DMS153 treated with DMSO at 0.1 percent for 48 hours (cell line): ENCODE data around the gene KAT14.
"Not testable (repeated sequence)": the region's sequence is repeated elsewhere in the genome, so short reads cannot be mapped to it uniquely, and the experiment has no call there.

Experiments used
- DNase-seq: peaks from one replicate; lab custom pipeline; 2025; ENCODE audit not compliant: unreplicated experiment; lab: John Stamatoyannopoulos, UW

Gene KAT14, protein sequence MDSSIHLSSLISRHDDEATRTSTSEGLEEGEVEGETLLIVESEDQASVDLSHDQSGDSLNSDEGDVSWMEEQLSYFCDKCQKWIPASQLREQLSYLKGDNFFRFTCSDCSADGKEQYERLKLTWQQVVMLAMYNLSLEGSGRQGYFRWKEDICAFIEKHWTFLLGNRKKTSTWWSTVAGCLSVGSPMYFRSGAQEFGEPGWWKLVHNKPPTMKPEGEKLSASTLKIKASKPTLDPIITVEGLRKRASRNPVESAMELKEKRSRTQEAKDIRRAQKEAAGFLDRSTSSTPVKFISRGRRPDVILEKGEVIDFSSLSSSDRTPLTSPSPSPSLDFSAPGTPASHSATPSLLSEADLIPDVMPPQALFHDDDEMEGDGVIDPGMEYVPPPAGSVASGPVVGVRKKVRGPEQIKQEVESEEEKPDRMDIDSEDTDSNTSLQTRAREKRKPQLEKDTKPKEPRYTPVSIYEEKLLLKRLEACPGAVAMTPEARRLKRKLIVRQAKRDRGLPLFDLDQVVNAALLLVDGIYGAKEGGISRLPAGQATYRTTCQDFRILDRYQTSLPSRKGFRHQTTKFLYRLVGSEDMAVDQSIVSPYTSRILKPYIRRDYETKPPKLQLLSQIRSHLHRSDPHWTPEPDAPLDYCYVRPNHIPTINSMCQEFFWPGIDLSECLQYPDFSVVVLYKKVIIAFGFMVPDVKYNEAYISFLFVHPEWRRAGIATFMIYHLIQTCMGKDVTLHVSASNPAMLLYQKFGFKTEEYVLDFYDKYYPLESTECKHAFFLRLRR

DNA sequence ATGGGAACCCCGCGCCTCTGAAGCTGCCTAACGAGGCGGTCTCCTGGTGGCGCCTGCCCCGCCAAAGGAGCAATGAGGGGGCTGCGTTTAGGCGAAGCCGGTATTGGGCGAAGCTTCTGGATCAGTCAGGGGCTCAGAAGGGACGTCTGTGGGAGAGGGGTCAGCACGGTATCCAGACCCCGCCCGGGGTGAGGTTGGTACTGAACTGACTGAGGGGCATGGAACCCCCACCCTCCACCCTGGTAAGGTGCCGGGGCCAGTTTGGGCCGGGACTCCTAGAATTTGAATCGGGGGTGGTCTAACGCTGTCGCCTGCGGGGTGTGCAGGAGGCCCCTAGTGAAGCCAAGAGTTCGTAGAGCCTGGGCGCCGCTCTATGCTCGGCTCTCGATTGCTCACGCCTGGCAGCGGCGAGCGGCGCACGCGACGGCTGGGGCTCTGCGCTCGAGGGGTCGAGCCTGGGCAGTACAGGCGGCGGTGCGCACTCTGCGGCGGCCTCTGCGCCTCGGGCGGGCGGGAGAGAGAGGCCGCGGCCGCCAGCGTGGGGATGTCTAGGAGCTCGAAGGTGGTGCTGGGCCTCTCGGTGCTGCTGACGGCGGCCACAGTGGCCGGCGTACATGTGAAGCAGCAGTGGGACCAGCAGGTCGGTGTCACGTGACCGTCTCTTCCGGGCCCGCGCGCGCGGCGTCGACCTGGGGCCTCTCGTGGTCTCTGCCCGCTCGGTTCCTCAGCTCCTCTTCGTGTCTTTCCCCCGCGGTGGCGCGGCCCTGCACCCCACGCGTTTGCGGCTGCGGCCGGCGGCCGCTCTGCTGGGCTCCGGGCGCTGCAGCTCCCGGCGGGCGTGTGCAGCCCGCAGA, at the start of gene KAT14, which contains the start of gene PET117:
Gene KAT14 (plus strand): TSS at position 452 of the 854 bp plus-strand sequence. CDS start 4,798 bp downstream, outside the sequence.
Gene PET117 (plus strand): TSS at position 452 of the 854 bp plus-strand sequence. CDS start 93 bp downstream, at position 545.
- peak; percentile 60 for DNase-seq

DNA sequence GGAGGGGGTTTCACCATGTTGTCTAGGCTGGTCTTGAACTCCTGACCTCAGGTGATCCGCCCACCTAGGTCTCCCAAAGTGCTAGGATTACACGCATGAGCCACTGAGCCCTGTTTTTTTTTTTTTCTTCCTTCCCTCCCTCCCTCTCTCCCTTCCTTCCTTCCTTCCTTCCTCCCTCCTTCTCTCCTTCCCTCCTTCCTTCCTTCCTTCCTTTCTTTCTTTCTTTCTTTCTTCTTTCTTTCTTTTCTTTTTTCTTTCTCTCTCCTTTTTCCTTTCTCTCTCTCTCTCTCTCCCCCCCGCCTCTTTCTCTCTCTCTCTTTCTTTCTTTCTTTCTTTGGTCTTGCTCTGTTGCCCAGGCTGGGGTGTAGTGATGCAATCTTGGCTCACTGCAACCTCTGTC, 49.4 kb upstream of the KAT14 start:
- DNase-seq, result not testable (repeated sequence)

DNA sequence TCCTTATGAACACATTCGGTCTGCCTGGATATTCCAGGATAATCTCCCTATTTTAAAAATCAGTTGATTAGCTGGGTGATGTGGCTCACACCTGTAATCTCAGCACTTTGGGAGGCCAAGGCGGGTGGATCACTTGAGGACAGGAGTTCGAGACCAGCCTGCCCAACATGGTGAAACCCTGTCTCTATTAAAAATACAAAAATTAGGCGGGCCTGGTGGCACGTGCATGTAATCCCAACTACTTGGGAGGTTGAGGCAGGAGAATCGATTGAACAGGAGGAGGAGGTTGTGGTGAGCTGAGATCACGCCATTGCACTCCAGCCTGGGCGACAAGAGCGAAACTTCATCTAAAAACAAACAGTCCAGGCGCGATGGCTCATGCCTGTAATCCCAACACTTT, 48.8 kb upstream of the KAT14 start:
- not testable (repeated sequence) for DNase-seq

DNA sequence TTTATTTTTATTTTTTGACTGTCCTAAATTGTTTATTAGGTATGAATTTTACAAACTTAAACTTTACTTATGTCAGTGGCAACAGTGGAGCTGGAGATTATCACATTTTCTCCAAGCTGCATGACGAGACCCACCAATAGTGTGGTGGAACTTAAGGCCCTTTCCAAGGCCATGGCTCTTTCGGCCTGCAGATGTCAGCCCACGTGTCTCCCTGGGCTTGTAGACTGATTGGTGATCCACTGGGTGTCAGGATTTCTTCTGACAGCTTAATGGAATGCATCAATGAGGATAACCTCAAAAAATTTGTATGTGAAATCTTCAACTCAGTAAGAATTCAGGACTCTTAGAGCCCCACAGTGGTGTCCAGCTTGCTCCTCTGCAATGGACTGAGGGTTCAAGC, 47.6 kb upstream of the KAT14 start:
- DNase-seq, result no peak

DNA sequence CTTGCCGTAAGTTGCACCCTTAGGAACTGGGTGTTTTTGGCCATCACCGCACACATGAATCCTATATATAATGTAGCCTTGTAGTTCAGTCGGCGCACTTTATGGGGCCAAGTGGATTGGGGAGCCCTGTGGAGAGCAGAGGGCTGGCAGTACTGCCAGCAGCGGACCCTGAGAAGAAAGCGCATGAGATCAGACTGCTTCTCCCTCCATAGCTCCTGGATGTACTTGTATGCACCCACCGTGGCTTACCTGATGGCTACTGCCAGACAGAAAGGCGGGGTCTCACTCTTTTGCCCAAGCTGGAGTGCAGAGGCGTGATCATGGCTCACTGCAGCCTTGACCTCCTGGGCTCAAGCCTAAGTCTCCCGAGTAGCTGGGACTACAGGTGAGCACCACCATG, 47.2 kb upstream of the KAT14 start:
- no peak for DNase-seq

DNA sequence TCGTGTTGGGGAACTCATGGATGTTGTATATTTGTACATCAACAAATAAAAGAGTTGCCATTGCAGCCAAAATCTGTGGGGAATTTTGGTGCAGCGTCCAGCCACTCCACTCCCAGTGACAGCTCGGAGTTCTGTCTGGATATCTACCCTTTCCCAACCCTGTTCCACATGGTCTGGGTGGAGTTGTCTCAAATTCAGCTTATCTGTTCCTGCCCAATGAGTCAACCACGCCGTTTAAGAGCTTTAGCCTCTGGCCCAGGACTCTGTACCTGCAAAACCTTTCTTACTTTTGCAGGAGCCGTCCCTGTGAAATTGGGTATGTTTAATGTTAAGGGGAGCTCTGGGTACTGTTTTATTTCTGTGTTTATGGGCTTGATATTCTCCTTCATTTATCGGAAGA, 46.0 kb upstream of the KAT14 start:
- DNase-seq, result no peak

DNA sequence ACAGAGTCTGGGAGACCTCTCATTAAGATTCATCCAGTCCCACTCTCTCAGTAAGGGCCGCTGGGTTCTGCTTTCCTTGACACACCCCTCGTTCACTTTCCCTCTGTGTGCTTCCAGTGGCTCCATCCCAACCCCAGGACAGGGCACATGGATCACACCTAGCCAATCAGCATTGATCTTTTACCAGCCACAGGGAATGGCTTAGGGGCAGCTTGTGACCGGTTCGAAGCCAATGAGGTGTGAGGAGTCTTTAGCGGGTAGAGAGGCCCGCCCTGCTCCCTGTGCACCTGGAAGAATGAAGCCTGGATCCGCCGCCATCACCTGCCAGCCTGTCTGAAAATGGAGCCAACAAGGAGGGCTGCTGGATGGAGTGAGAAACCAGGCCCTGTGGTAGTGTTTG, 44.8 kb upstream of the KAT14 start:
- DNase-seq, result no peak

DNA sequence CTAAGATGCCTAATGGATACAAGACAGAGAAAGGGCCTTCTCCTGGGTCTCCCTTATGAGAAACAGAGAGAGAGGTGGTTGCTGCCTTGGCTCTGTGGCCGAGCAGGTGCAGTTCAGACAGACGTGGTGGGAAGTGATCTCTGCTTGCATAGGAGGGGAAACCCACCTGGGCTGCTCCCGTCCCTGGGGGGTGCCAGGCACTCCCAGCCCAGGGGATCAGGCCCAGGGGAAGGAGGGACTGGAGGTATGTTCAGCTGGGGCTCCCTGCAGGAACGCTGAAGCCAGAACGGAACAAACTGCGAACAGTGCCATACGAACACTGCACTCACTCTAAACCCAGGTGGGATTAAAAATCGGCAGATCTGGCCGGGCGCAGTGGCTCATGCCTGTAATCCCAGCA, 44.3 kb upstream of the KAT14 start:
- no peak for DNase-seq

DNA sequence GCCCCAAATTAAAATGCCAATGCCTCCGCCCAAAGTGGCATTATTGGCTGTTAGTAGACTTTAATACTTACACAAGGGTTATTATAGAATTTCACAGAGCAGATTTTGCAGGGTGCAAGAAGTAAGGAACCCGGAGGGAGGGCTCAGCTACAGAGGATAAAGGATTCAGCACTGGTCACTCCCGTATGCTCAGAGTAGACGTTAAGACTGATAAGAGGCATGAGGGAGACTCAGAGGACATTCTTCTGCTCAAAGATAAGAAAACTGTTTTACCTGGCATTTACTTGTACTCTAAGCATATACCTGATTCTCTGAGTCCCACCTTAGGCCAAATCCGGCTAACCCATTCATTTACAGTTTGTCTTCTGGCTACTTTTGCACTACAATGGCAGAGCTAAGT, 43.5 kb upstream of the KAT14 start:
- DNase-seq, result no peak

DNA sequence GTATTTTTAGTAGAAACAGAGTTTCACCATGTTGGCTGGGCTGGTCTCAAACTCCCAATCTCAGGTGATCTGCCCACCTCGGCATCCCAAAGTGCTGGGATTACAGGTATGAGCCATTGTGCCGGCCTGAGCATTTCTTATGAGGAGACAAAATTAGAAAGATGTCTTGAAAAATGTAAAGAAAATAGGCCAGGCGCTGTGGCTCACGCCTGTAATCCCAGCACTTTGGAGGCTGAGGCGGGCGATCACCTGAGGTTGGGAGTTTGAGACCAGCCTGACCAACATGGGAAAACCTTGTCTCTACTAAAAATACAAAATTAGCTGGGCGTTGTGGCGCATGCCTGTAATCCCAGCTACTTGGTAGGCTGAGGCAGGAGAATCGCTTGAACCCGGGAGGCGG, 37.1 kb upstream of the KAT14 start:
- not testable (repeated sequence) for DNase-seq

DNA sequence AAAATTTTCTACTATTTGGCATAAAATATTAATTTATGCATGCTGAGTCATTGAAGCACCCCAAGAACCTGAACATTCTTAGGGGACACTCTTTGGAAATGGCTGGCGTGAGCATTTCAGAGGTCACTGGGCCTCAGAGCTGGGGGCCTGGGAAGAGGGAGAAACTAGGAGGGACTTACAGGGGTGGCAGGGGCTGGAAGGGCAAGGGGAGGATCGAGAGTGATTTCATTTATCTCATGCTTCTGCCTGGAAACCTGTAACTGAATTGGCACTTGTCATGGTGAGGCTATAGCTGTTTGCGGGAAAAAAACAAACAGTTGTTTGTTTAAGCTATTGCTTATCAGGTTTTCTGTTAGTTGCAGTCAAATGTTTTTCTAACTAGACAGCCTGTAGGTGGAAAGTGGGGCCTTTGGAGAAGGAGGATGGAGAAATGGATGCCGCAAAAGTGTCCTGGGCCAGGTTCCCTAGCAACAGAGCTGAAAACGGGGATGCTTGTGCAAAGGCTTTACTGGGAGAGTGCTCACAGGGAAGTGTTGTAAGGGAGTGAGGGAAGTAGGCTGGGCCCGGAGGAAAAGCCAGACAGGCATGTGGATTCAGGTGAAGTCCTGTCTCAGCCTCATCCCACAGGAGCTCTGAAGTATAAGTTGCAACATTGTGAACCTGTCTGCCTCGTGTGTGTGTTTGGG, 36.4 kb upstream of the KAT14 start:
- no peak for DNase-seq

DNA sequence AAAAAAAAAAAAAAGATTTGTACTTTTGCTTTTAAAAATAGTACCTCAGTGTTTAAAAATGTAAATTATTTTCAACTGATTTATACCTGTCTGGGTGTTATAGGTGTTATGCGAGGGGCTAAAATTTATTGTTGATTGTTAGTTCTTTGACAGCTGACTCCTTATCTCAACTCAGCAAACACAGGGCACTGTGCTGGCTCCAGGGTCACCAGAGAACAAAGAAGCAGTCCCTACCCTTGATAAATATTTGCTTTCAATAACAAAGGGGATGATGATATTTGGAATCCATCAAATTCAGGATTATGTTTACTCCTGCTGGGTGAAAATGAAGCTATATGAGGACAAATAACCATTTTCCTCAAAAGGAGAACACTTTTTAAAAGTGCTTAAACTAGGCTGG, 34.2 kb upstream of the KAT14 start:
- peak; percentile 44 for DNase-seq

DNA sequence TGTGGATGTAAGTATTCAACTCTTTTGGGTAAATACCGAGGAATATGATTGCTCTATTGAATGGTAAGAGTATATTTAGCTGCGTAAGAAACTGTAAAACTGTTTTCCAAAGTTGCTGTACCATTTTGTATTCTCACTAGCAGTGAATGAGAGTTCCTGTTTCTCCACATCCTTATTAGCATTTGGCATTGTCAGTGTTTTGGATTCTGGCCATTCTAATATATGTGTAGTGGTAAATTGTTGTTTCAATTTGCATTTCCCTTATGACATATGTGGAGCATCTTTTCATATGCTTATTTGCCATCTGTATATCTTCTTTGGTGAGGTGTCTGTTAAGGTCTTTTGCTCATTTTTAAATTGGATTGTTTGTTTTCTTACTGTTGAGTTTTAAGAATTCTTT, 29.3 kb upstream of the KAT14 start:
- no peak for DNase-seq

DNA sequence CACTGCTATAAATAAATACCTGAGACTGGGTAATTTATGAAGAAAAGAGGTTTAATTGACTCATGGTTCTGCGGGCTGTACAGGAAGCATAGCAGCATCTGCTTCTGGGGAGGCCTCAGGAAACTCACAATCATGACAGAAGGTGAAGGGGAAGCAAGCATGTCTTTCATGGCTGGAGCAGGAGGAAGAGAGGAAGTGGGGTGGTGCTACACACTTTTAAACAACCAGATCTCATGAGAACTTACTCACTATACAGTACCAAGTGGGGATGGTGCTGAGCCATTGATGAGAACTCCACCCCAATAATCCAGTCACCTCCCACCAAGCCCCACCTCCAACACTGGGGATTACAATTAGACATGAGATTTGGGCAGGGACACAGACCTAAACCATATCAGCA, 9.1 kb upstream of the KAT14 start:
- not testable (repeated sequence) for DNase-seq

DNA sequence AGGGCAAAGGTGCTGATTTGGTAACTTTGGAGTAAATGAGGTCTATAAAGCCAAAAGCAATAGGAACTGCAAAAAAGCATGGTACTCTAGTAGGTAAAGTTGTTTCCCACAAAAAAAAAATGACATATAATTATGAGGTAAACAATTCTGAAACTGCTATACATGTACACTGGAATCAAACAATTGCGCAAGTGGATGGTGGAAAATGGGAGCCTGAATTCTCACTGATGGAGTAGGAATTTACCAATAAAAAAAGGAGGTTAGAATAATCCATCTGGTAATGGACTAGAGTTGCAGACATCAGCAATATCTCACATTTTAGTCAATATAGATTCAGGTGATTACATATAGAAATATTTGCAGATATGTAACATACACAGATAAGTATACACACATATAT, 5.0 kb upstream of the KAT14 start:
- DNase-seq, result no peak

DNA sequence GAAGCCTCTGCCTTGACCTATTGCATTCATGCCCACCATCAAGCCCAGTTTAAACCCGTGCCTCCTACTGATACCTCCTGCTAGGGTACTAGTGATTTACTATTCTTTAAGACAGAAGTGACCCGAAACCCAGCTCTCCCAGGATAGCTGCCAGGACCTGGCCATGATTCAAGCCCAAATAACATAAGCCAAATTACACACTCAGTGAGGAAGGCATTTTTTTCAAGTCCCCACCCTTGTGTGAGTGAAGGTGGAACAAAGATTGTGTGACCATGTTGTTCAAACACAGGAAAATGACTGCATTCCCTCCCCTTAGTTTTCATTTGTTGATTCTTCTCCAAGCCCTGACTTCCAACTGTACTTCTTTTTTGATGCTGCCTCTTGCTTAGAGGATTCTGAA, 3.7 kb upstream of the KAT14 start:
- DNase-seq, result no peak

DNA sequence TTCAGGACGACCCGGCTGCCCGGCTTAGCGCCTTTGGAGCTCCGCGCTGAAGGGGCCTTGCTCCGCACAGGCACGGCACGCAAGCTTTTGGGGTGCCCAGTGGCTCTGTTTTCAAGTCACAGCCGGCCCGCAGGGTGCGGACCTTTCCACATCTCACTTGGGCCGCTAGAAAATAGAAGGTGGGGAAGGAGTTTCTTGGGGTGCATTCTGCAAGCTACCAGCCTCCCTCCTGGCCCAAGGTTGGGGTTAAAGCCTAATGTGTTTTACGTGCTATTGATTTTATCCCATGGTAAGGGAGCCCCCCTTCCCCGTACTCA, 561 bp downstream of the KAT14 start:
- no peak for DNase-seq

DNA sequence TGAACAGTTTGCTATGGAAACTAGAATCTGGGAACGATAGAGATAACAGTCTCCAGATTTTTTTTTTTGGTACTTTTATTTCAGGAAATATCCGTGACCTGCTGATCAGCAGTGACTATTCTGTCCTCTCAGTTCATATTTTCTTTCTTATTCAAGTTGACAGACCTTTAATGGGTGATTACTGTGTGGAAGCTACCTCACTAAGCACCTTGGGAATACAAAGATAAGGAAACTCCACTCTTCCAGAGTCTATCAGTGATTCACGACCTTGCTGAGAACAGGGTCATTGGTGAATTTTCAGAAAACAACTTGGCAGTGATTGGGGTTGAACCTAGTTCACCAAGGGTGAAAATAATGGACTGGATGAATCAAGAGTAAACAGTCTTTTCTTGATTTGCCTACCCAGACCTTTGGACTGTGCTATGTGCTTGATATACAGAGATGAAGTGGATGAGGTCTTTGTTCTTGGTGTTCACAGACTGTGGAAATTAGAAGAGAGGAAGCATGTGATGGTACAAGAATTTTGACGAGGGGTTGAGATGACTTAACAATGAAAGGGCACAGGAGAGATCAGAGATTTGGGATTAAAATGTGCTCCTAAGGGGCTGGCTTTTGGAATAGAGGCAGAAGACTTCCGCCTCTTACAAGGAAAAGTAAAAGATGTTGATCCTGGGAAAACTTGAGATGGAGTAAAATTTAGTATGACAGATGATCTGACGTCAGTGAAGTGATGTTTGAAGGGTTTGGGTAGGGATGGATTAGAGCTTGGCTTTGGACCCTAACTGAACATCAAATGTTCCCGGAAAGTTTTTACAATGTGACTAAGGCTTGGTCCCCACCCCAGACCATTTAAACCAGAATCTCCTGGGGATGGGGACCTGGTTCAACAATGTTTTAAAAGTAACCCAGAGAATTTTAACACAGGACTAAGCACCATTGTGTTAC, 1.2 kb downstream of the KAT14 start:
- no peak for DNase-seq

DNA sequence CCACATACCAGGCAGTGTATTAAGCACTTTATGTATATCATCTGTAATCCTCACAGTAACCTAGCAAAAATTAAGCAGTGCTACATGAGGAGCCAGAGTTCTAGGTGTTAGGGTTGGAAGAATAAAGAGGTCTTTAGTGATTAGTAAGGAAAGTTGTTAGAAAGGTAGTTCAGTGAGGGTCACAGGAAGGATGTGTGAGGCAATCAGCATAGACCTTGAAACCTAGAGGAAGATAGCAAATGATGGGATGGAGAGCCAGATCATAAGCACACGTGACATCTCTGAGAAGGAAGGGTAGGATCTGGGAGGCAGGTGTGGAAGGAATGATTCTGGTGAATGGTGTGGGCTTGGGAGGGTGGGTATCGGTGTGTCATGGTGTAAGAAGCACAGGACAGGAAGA, 2.2 kb downstream of the KAT14 start:
- no peak for DNase-seq
